ENCODE results near the gene LRTM1. TPM values are rescaled to one million over a fixed set of nuclear protein-coding genes. Genes with fewer than 3 reads are reported as not detected.

The LRTM1 gene
- total and polyA plus RNA-seq, 12 donors = not detected

DNA sequence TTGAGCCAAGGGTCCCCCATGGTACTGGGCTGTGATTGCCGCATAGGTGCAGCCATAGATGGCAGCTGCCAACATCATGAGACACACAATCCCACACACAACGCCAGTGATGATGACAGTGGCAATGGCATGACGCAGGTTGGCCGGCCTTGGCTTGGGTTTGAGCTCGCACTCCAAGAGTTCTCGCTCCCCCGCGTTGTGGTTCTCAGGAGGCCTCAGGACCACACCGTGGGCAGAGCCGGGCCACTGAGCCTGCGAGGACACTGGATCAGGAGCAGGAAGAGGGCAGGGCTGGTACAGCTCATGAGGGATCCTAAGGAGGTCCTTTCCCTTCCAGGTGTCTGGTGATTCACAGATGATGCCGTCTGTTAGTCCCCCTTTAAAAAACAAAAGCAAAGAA lies 9.3 kb downstream of the LRTM1 start:
- Histone ChIP-seq H3K27ac (no peak overlapping the region), H3K36me3 (no peaks in the 10 kb centered on the region), H3K9me3 (no peaks in the 10 kb centered on the region), H3K4me3 (no peak overlapping the region), H3K4me1 (peaks cover 0 to 4% (median 0%) of the 10 kb centered on the region in 9 donors), H3K27me3 (no peaks in the 10 kb centered on the region)
- 92 to 94% methylated on average over 12 of the region's 12 CpGs for WGBS, 2 donors
- no peak for DNase-seq
- intact Hi-C loops (cut with DNase I) = no loop called here
- no peak for ATAC-seq
- TF ChIP-seq, protein P1, sequence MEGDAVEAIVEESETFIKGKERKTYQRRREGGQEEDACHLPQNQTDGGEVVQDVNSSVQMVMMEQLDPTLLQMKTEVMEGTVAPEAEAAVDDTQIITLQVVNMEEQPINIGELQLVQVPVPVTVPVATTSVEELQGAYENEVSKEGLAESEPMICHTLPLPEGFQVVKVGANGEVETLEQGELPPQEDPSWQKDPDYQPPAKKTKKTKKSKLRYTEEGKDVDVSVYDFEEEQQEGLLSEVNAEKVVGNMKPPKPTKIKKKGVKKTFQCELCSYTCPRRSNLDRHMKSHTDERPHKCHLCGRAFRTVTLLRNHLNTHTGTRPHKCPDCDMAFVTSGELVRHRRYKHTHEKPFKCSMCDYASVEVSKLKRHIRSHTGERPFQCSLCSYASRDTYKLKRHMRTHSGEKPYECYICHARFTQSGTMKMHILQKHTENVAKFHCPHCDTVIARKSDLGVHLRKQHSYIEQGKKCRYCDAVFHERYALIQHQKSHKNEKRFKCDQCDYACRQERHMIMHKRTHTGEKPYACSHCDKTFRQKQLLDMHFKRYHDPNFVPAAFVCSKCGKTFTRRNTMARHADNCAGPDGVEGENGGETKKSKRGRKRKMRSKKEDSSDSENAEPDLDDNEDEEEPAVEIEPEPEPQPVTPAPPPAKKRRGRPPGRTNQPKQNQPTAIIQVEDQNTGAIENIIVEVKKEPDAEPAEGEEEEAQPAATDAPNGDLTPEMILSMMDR (IDR thresholded peaks at IDR 0.05) = no peak

DNA sequence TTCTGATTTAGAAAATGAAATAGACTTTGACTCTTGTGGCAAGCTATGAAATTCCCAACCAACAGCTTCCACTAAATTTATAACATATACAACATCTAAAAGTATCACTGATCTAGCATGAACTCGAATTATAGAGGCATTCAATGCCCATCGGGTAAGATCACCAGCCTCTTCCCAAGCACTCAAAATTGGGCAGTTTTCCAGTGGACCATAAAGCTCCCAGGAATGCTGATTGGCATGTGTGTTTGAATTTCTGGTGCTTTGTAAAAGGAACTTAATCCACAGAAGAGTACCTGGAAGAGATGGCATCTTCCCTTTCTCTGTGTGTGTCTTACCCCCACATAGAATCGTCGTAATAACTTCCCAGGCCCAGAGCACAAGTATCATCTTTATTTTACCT lies 10.0 kb downstream of the LRTM1 start:
- peaks cover 0 to 4% (median 0%) of the 10 kb centered on the region in 9 donors for H3K4me1 ChIP-seq
- no peaks in the 10 kb centered on the region for H3K9me3 ChIP-seq
- H3K27ac ChIP-seq = no peak overlapping the region
- H3K36me3 ChIP-seq = no peaks in the 10 kb centered on the region
- TF ChIP-seq, protein P1 (IDR thresholded peaks at IDR 0.05) = no peak
- no peak for ATAC-seq
- 87 to 92% methylated on average over 4 of the region's 4 CpGs for WGBS, 2 donors
- H3K4me3 ChIP-seq = no peak overlapping the region
- H3K27me3 ChIP-seq = no peaks in the 10 kb centered on the region
- no peak for DNase-seq
- intact Hi-C loops (cut with DNase I) = no loop called here

DNA sequence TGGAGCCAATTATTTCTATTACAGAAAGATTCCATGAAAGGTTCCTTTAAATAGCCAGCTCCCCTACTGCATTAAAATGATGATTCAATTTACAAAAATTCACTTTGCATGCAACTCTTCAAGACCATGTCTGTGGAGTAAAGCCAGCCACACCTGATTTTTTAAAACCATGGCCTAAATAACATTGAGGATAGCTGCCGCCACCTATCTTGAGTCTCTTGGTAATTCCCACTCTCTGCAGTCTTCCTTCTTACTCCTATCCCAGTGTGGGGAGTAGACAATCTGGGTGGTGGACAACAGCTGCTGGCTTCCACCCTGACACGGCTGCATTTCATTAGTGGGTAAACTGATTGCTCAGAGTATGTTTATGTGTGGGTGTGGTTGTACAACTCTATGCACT lies 10.7 kb downstream of the LRTM1 start:
- intact Hi-C loops (cut with DNase I) = no loop called here
- Histone ChIP-seq H3K36me3 (no peaks in the 10 kb centered on the region), H3K9me3 (peaks cover 0 to 2% (median 0%) of the 10 kb centered on the region in 11 donors), H3K27me3 (no peaks in the 10 kb centered on the region), H3K4me1 (peaks cover 0 to 4% (median 0%) of the 10 kb centered on the region in 9 donors), H3K27ac (no peak overlapping the region), H3K4me3 (no peak overlapping the region)
- DNase-seq (no peak), ATAC-seq (no peak)
- TF ChIP-seq, protein P1 (IDR thresholded peaks at IDR 0.05) = no peak
- 89 to 98% methylated on average over 2 of the region's 2 CpGs for WGBS, 2 donors

DNA sequence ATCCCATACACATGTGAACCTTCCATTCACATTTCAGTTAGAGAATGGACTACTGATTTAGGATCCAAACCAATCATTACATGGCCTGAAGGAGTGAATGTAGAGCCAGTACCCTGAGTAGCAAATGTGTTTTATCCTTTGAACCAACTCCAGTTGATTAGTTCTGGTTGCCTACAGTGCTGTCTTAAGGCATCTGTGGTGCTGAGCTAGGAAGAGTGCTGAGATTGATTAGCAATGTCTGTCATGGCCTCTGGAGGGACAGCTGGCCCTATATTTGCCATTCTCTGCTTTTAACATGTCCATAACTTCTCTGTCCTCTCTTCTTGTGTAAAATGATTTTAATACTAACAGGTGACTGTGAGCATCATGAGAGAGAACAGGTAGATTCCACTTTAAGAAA lies 11.1 kb downstream of the LRTM1 start:
- Histone ChIP-seq H3K27me3 (no peaks in the 10 kb centered on the region), H3K4me3 (no peak overlapping the region), H3K36me3 (no peaks in the 10 kb centered on the region), H3K27ac (no peak overlapping the region), H3K4me1 (peaks cover 0 to 4% (median 0%) of the 10 kb centered on the region in 9 donors), H3K9me3 (peaks cover 0 to 6% (median 0%) of the 10 kb centered on the region in 11 donors)
- no peak for DNase-seq
- intact Hi-C loops (cut with DNase I) = no loop called here
- ATAC-seq = no peak
- TF ChIP-seq, protein P1 (IDR thresholded peaks at IDR 0.05) = no peak

Data from heart right ventricle (tissue), 16 donors.